ENCODE measurements around the gene PPP6C.

Gene PPP6C

GRCh38 chr9:125137200-125137599, 52.4 kb downstream of the PPP6C start:
- H3K4me3 ChIP-seq (ENCODE audit: low read depth, low read length), result no peak overlapping the region
- no peak for TF ChIP-seq CTCF (IDR thresholded peaks at IDR 0.05; ENCODE audit: insufficient read depth, low read depth, low read length, missing control alignments)
- DNase-seq (ENCODE audit: low read depth), result no peak

GRCh38 chr9:125134976-125135375, 54.6 kb downstream of the PPP6C start:
- DNase-seq (ENCODE audit: low read depth), result no peak
- no peak for TF ChIP-seq CTCF (IDR thresholded peaks at IDR 0.05; ENCODE audit: insufficient read depth, low read depth, low read length, missing control alignments)
- H3K4me3 ChIP-seq (ENCODE audit: low read depth, low read length), result no peak overlapping the region

GRCh38 chr9:125133403-125134329, 55.9 kb downstream of the PPP6C start:
- no peak for TF ChIP-seq CTCF (IDR thresholded peaks at IDR 0.05; ENCODE audit: insufficient read depth, low read depth, low read length, missing control alignments)
- no peak for DNase-seq (ENCODE audit: low read depth)
- H3K4me3 ChIP-seq (ENCODE audit: low read depth, low read length), result no peak overlapping the region

- no peak for TF ChIP-seq CTCF (IDR thresholded peaks at IDR 0.05; ENCODE audit: insufficient read depth, low read depth, low read length, missing control alignments)
- no peak for DNase-seq (ENCODE audit: low read depth)
- no peak overlapping the region for H3K4me3 ChIP-seq (ENCODE audit: low read depth, low read length)
Measured at GRCh38 chr9:125131778-125132177, 57.8 kb downstream of the PPP6C start.

GRCh38 chr9:125126019-125126746, 63.4 kb downstream of the PPP6C start:
- no peak overlapping the region for H3K4me3 ChIP-seq (ENCODE audit: low read depth, low read length)
- DNase-seq (ENCODE audit: low read depth), result peak; percentile 85
- TF ChIP-seq CTCF (IDR thresholded peaks at IDR 0.05; ENCODE audit: insufficient read depth, low read depth, low read length, missing control alignments), result no peak

GRCh38 chr9:125125523-125125922, 64.1 kb downstream of the PPP6C start:
- H3K4me3 ChIP-seq (ENCODE audit: low read depth, low read length), result no peak overlapping the region
- DNase-seq (ENCODE audit: low read depth), result no peak
- TF ChIP-seq CTCF (IDR thresholded peaks at IDR 0.05; ENCODE audit: insufficient read depth, low read depth, low read length, missing control alignments), result no peak
